Mesendoderm (in vitro differentiated cells): Measurements from ENCODE around the gene CFAP53.

Source experiments
- DNase-seq: peaks from one replicate; pipeline ENCODE4 v3.0.0; 2013
- H2AK5ac ChIP-seq: 2 replicates; pipeline ENCODE4 v1.6.1; 2013; ENCODE audit warnings: low read length, inconsistent platforms
- H2BK120ac ChIP-seq: 2 replicates; pipeline ENCODE4 v1.6.1; 2013; ENCODE audit warnings: low read depth, mild to moderate bottlenecking, low read length, moderate library complexity, mixed read lengths
- H2BK15ac ChIP-seq: replicated peaks from 2 replicates; pipeline ENCODE4 v1.6.1; 2013; ENCODE audit warnings: low read depth, mild to moderate bottlenecking, moderate library complexity
- H2BK5ac ChIP-seq: 2 replicates; pipeline ENCODE4 v1.6.1; 2013; ENCODE audit warnings: low read length, inconsistent platforms
- H3K18ac ChIP-seq: 2 replicates; pipeline ENCODE4 v1.6.1; 2013; ENCODE audit warnings: mild to moderate bottlenecking, low read length, mixed read lengths
- H3K23ac ChIP-seq: one replicate; pipeline ENCODE4 v1.6.1; 2013; ENCODE audit warnings: low read length
- H3K27ac ChIP-seq: 2 replicates; pipeline ENCODE4 v1.5.1; 2013; ENCODE audit warnings: low read depth, mild to moderate bottlenecking, inconsistent platforms, low read length, moderate library complexity
- H3K27me3 ChIP-seq: 2 replicates; pipeline ENCODE4 v1.6.1; 2013; ENCODE audit warnings: low read length, control low read depth, mild to moderate bottlenecking, inconsistent platforms; ENCODE audit not compliant: insufficient read depth, poor library complexity
- H3K36me3 ChIP-seq: 2 replicates; pipeline ENCODE4 v1.6.1; 2013; ENCODE audit warnings: low read length, inconsistent platforms; ENCODE audit not compliant: control insufficient read depth, insufficient read depth
- H3K4ac ChIP-seq: one replicate; pipeline ENCODE4 v1.6.1; 2013; ENCODE audit warnings: low read depth, mild to moderate bottlenecking, low read length, moderate library complexity
- H3K4me1 ChIP-seq: 2 replicates; pipeline ENCODE4 v1.6.1; 2013; ENCODE audit warnings: low read depth, low read length, inconsistent platforms; ENCODE audit not compliant: control insufficient read depth
- H3K4me2 ChIP-seq: 2 replicates; pipeline ENCODE4 v1.6.1; 2013; ENCODE audit warnings: low read length
- H3K4me3 ChIP-seq: 2 replicates; pipeline ENCODE4 v1.5.1; 2013; ENCODE audit warnings: mild to moderate bottlenecking, low read length
- H3K56ac ChIP-seq: one replicate; pipeline ENCODE4 v1.6.1; 2013; ENCODE audit warnings: low read length
- H3K79me1 ChIP-seq: 2 replicates; pipeline ENCODE4 v1.6.1; 2013; ENCODE audit warnings: low read length, inconsistent platforms
- H3K79me2 ChIP-seq: 2 replicates; pipeline ENCODE4 v1.6.1; 2013; ENCODE audit warnings: mild to moderate bottlenecking, low read length; ENCODE audit not compliant: control insufficient read depth, insufficient read depth
- H3K9ac ChIP-seq: 2 replicates; pipeline ENCODE4 v1.6.1; 2013; ENCODE audit warnings: low read length, inconsistent platforms
- H4K5ac ChIP-seq: one replicate; pipeline ENCODE4 v1.6.1; 2013; ENCODE audit warnings: low read length
- H4K8ac ChIP-seq: one replicate; pipeline ENCODE4 v1.6.1; 2013; ENCODE audit warnings: low read depth, mild to moderate bottlenecking, control low read depth, low read length, moderate library complexity
- WGBS: extraction: QIAGEN DNeasy Blood & Tissue Kit; methylation state at CpG from one replicate; pipeline ENCODE4 v1.1.7; 2013; ENCODE audit warnings: low lambda C conversion rate, missing lambda C conversion rate; ENCODE audit not compliant: insufficient coverage; ENCODE audit errors: extremely low coverage; 5-methylcytosine and 5-hydroxymethylcytosine counted together

Gene CFAP53

GRCh38 chr18:50285631-50286321, 19.5 kb upstream of the CFAP53 start:
- no peak overlapping the region for H3K23ac ChIP-seq
- H3K79me2 ChIP-seq: peaks cover 4% of the 10 kb centered on the region
- H4K8ac ChIP-seq: no peak overlapping the region
- no peaks in the 10 kb centered on the region for H3K4me1 ChIP-seq
- H2BK5ac ChIP-seq: no peak overlapping the region
- no peak overlapping the region for H3K27ac ChIP-seq
- no peak overlapping the region for H2BK120ac ChIP-seq
- H4K5ac ChIP-seq: no peak overlapping the region
- WGBS: no CpG with 5 or more reads among the region's 24 CpGs
- H3K79me1 ChIP-seq: peaks cover 7% of the 10 kb centered on the region
- no peak overlapping the region for H3K4me3 ChIP-seq
- no peak overlapping the region for H3K4ac ChIP-seq
- H3K9ac ChIP-seq: no peak overlapping the region
- H3K36me3 ChIP-seq: peaks cover 7% of the 10 kb centered on the region
- no peak for DNase-seq
- no peaks in the 10 kb centered on the region for H3K27me3 ChIP-seq
- H2AK5ac ChIP-seq: no peak overlapping the region
- H2BK15ac ChIP-seq: no peak overlapping the region
- H3K56ac ChIP-seq: no peak overlapping the region
- no peak overlapping the region for H3K4me2 ChIP-seq
- H3K18ac ChIP-seq: no peak overlapping the region

GRCh38 chr18:50285071-50285470, 18.8 kb upstream of the CFAP53 start:
- H3K79me1 ChIP-seq: peaks cover 14% of the 10 kb centered on the region
- H2BK15ac ChIP-seq: no peak overlapping the region
- no peak overlapping the region for H3K27ac ChIP-seq
- H3K23ac ChIP-seq: no peak overlapping the region
- no peak overlapping the region for H4K5ac ChIP-seq
- H3K4me2 ChIP-seq: no peak overlapping the region
- H2BK5ac ChIP-seq: no peak overlapping the region
- H3K79me2 ChIP-seq: peaks cover 11% of the 10 kb centered on the region
- H3K4ac ChIP-seq: no peak overlapping the region
- no peak overlapping the region for H2BK120ac ChIP-seq
- H3K18ac ChIP-seq: no peak overlapping the region
- H2AK5ac ChIP-seq: no peak overlapping the region
- H3K9ac ChIP-seq: no peak overlapping the region
- no peak overlapping the region for H3K56ac ChIP-seq
- WGBS: no CpG with 5 or more reads among the region's 13 CpGs
- no peak for DNase-seq
- peaks cover 7% of the 10 kb centered on the region for H3K36me3 ChIP-seq
- no peaks in the 10 kb centered on the region for H3K27me3 ChIP-seq
- H3K4me1 ChIP-seq: peaks cover 6% of the 10 kb centered on the region
- H3K4me3 ChIP-seq: no peak overlapping the region
- no peak overlapping the region for H4K8ac ChIP-seq

DNA sequence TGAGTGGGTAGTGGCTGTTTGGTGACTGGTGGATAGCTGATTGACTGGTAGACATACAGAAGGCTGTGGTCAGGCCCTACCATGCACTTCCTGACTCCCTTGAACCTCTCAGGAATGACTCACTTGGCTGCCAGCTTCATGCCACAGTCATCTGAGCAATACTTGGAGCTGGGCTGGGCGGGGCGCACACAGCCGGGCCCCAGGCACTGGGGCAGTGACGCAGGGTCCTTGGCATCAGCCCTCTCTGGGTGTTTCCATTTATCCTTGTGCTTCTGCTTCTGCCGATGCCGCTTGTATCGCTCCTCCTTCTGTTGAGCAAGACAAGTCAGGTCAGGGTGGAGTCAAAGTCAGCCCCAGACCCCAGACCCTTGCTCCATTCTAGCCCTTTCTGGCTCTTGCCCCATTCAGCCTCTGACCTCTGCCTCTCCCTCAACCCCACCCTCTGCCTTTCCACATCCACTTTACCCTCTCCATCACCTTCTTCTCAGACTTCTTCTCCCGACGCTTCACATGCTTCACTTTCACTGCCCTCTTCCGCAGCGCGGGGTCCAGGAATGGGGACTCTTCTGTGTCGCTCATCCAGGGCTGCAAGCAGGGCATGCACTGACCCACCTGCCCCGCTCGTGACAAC, 18.1 kb upstream of the CFAP53 start:
- Histone ChIP-seq H3K56ac (no peak overlapping the region), H2AK5ac (no peak overlapping the region), H3K79me2 (peaks cover 16% of the 10 kb centered on the region), H3K4ac (no peak overlapping the region), H3K27ac (no peak overlapping the region), H4K8ac (no peak overlapping the region), H3K4me1 (peaks cover 6% of the 10 kb centered on the region), H3K9ac (no peak overlapping the region), H2BK120ac (no peak overlapping the region), H3K79me1 (peaks cover 18% of the 10 kb centered on the region), H3K4me2 (no peak overlapping the region), H2BK15ac (no peak overlapping the region), H3K4me3 (no peak overlapping the region), H4K5ac (no peak overlapping the region), H2BK5ac (no peak overlapping the region), H3K36me3 (peaks cover 7% of the 10 kb centered on the region), H3K18ac (no peak overlapping the region), H3K23ac (no peak overlapping the region), H3K27me3 (no peaks in the 10 kb centered on the region)
- no peak for DNase-seq
- no CpG with 5 or more reads among the region's 15 CpGs for WGBS

DNA sequence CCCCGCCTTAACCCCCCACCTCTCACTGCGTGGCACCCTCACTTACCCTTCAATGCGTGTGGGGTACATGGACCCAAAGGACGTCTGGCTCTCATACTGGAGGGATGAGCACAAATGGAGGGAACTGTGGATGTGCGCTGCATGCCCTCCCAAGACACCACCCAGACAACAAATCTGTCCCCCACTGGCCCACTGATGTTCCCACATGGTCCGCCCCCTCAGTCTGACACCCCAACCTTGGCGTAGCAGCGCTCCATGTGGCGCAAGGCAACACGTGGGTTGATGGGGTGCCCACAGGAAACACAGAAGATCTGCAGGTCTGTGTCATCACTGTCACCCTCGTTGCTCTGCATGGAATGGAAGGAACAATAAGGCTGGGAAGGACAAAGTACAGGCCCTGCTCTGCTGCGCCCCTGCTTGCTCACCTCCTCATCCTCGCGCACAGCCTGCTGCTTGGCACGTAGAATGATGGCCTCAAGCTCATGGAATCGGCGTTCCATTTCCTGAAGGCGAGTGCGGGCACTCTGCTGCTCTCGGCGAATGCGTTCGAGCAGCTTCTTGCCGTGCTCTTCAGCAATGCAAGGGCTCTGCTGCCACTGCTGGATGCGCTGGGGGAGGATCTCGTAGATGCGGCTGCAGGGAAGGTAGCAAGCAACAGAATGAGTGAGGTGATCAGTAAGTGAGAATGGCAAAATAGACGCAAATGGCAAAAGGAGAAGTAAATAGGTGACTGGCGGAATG, 17.3 kb upstream of the CFAP53 start:
- H3K4me1 ChIP-seq: peaks cover 6% of the 10 kb centered on the region
- DNase-seq: no peak
- peaks cover 24% of the 10 kb centered on the region for H3K79me1 ChIP-seq
- H4K5ac ChIP-seq: no peak overlapping the region
- no peak overlapping the region for H3K9ac ChIP-seq
- no peak overlapping the region for H3K56ac ChIP-seq
- peaks cover 8% of the 10 kb centered on the region for H3K36me3 ChIP-seq
- no peak overlapping the region for H3K4ac ChIP-seq
- no peak overlapping the region for H2AK5ac ChIP-seq
- WGBS: no CpG with 5 or more reads among the region's 29 CpGs
- H2BK120ac ChIP-seq: no peak overlapping the region
- H3K79me2 ChIP-seq: peaks cover 20% of the 10 kb centered on the region
- no peak overlapping the region for H3K27ac ChIP-seq
- no peak overlapping the region for H3K4me3 ChIP-seq
- no peak overlapping the region for H3K4me2 ChIP-seq
- H3K27me3 ChIP-seq: no peaks in the 10 kb centered on the region
- H2BK15ac ChIP-seq: no peak overlapping the region
- no peak overlapping the region for H2BK5ac ChIP-seq
- H4K8ac ChIP-seq: no peak overlapping the region
- H3K23ac ChIP-seq: no peak overlapping the region
- no peak overlapping the region for H3K18ac ChIP-seq

- H2AK5ac ChIP-seq: no peak overlapping the region
- DNase-seq: no peak
- H2BK120ac ChIP-seq: no peak overlapping the region
- no peaks in the 10 kb centered on the region for H3K27me3 ChIP-seq
- no peak overlapping the region for H3K4me3 ChIP-seq
- H3K27ac ChIP-seq: no peak overlapping the region
- peaks cover 26% of the 10 kb centered on the region for H3K79me1 ChIP-seq
- H3K56ac ChIP-seq: no peak overlapping the region
- peaks cover 20% of the 10 kb centered on the region for H3K79me2 ChIP-seq
- no peak overlapping the region for H3K4me2 ChIP-seq
- 100% methylated on average over 2 of the region's 42 CpGs for WGBS
- no peak overlapping the region for H4K8ac ChIP-seq
- H3K4me1 ChIP-seq: peaks cover 6% of the 10 kb centered on the region
- H3K9ac ChIP-seq: no peak overlapping the region
- no peak overlapping the region for H3K4ac ChIP-seq
- no peak overlapping the region for H3K23ac ChIP-seq
- no peak overlapping the region for H4K5ac ChIP-seq
- H2BK5ac ChIP-seq: no peak overlapping the region
- no peak overlapping the region for H2BK15ac ChIP-seq
- H3K18ac ChIP-seq: no peak overlapping the region
- peaks cover 8% of the 10 kb centered on the region for H3K36me3 ChIP-seq
Measured at GRCh38 chr18:50282521-50283335, 16.4 kb upstream of the CFAP53 start.
